ENCODE results near the gene ASPSCR1.

ASPSCR1 gene

DNA sequence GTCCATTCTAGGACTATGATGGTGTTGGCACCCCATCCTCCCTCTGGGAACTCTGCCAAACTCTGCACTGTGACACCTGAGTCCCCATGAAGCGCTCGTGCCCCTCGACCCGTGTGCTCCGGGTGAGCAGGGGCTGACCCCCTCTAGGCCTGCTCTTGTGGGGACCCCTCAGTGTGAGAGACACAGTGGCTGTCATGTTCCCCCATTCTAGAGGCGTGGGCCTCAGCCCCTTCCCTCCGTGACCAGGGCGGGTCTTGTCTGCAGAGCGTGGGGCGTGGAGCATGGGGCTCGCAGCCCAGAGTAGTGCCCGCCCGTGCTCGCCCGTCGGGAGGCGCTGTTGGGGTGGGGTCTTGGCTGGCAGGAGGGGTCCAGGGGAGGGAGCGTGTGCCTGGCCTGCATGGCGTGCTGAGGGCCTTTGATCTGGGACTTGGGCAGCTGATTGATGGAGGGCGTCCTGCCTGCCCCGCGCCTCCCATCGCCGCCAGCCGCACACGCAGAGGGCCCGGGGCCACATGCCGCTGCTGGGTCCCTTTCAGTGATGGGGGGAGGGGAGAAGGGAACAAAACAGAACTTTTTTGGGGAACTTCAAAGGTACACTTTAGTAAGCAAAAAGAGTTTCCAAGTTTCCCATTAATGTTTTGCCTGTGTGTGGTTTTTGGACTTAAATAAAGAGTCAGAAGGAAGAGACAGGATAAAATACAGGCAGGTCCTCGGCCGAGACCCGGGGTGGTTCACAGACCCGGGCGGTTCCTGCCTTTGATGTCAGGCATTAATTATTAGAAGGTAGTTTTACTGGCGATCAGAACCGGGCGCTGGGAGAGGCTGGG lies 22.8 kb downstream of the ASPSCR1 start:
- no peak for DNase-seq

DNA sequence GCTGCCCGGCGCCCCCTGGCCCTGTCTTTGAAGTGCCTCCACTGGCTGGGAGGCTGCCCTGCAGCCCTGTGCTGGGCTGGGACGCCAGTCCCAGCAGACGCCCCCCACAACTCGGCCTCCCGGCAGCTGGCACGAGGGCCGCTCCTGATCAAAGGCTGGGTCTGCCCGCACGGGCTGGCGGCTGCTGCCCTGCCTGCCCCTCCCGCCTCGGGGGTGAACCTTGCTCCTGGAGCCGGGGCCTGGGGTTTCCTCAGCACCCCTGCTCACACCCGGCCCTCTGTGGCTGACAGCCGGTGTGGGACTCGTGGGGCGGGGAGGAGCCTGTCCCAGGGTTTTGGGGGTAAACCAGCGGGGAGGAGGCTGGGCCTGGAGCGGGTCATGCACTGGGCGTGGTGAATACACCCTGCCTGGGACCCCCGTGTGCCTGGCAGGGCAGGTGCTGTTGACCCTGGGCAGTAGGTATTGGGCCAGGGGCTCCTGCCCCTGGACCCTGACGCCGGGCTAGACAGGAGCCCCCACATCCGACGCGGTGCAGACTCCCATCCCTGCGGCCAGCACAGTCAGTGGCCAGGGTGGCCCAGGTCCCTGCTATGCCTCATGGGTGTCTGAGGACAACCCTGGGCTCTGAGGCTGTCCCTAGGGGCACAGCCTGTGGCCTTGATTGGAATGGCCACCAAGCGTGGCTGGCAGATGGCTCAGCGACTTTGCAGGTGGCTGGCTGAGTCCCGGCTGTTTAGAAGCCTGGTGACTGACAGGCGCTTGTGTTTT lies 23.6 kb downstream of the ASPSCR1 start:
- DNase-seq: no peak

DNA sequence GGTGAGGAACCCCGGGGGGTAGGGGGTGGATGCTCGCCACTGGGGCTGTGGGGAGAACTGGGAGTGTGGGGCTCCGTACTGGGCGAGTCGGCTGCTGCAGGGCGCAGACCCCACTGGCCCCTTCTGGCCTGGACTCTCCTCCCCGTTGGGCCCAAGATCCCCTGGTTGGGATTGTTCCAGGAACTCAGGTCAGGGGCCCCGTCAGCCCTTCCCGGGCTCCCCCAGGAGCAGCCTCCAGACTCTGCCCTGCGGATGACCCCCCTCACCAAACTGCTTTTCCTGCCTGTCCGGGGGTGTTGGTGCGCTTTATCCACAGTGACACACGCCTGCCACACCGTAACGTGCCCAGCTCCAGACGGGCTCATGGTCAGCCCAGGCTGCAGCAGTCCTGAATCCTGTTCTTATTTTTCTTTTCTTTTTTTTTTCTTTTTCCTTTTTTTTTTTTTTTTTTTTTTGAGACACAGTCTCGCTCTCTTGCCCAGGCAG lies 24.2 kb downstream of the ASPSCR1 start:
- DNase-seq: no peak

DNA sequence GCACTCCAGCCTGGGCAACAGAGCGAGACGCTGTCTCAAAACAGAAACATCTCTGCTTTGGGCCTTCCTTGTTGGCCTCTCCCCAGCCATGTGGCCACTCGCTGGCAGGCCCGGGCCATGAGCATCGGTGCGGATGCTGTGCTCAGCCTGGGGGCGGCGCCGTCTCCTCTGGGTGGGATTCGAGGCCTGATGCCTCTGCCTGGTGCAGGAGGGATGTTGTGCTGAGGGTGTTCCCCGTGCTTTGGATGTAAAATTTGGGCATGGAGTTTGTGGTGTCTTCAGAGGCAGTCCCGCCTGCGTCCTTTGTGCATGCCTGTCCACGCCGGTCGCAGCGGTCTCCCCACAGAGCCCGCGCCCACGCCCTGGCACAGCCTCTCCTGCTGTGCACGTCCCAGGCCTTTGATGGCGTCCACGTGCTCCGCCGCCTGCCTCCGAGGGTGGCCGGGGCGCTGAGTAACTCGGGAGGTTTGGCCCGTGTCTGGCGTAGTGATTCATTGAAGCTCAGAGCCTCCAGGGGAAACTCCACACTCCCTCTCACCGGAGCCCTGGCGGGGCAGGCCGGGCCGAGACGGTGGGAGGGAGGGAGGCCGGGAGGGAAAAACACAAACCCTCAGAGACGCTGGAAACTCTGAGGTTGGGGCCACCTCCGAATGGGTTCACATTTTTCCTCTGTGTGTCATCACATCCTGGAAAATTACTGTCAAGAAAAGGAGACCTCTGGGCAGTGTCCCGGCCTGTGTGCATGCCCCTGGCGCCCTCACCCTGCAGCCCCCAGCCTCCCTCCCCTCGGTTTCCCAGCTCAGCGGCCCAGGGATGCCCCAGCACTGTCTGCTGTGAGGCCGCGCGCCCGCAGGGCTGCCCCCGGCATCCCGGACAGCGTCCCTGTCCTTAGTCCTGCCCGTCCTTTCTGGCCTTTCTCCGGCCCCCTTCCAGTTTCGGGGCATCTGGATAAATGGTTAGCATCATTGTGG lies 26.3 kb downstream of the ASPSCR1 start:
- DNase-seq: no peak

DNA sequence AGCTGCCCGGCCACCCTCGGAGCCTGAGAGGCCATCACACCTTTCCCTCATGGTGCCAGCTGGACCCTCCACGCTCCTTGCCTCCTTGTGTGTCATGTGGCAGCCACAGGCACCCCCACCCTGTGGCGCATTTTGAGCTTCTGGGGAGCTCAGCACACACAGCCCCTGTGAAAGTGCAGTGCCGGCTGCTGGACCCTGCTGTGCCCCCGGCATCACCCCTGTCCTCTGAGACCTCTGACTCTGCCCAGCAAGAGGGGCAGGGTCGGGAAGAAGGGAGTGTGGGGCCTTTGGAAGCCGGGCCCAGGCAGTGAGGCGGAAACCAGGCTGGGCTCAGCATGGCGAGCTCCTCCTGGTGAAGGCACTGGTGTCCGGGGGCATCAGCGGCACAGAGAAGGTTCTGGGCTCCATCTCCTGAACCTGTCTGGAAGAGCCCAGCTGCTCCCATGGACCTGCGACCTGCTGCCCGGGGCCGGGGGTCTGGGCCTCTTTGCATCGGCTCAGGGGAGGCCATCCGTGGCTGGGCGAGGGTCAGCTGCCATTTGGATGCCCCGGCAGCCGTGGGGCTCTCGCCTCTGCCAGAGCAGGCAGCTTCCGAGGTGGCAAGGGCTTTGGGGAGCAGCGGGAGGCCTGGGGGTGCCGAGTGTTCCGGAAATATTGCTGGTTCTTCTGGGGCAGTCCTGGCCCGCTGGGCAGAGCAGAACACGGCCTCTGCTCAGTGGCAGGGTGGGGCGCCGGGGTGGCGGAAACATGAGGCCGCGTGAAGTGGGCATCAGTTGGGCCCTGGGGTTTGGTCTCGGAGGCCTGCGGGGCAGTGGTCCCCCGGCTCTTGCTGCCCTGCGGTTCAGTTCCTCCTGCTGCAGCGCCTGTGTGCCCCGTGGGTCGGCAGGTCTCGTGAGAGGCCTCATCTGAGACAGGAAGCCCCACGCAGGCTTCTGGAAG lies 27.4 kb downstream of the ASPSCR1 start:
- DNase-seq: no peak

DNA sequence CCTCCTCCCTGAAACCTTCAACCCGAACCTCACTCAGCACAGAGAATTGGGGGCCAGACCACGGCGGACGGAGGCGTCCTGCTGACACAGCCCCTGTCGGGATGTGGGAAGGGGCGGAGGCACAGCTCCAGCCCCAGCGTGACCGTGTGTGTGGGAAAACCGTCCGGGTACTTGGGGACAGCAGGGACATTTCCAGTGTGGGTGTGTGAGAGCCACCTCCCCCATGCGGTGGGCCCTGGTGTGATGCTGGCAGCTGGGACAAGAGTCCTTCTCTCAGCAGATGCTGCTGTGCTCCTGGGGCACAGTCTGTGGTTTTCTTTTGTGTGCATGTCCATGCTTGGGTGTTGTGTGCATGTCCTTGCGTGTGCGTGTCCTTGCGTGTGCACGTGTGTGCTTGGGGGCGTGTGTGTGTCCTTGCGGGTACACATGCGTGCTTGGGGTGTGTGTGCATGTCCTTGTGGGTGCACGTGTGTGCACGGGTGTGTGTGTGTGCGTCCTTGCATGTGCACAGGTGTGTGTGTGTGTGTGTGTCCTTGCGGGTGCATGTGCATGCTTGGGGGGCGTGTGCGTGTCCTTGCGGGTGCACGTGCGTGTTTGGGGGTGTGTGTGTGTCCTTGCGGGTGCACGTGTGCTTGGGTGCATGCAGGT lies 28.4 kb downstream of the ASPSCR1 start:
- DNase-seq: no peak

DNA sequence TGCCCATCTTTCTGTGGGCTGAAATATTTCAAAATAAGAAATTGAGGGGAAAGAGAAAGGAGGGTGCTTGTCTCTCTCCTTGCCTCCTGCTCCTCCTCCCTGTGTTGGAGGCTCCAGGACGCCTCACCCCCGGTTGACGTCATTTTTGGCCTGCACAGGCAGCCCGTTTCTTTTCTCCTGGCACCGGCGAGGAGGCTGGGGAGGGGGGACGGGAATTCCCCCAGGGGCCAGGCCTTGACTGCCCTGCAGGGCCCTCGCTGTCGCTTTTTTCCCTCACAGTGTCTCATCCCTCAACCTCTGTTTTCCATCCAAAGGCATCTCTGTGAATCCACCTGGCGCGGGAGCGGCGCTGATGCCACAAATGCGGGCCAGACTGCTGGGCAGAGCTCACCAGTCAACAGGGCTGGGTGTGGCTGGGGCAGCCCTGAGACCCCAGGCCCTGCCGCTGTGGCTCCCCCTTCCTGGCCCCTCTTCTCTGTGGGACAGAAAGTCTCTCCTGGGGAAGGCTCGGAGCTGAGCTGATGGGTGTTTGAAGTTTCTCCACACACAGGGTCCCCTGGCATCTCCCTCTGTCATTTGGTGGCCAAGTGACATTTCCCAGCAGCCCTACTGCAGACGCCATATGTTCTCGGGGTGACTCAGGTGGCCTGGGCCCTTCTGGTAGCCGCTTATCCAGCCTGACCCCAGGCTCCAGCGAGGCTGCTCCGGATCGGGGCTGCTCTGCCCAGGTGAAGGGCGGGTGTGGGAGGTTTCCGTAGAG lies 29.2 kb downstream of the ASPSCR1 start:
- no peak for DNase-seq

DNA sequence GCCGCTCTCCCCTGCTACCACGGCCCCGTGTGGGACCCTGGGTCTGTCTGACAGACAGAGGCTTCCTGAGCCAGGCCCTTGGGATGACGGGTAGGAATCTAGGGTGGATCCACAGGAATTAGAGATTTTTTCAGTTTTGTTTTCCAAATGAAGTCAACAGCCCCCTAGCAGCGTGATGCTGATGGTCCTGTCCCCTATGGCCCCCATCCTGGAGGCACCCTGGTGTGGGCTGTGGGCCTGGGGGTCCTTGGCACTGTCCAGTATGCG lies 29.7 kb downstream of the ASPSCR1 start:
- DNase-seq: no peak

DNA sequence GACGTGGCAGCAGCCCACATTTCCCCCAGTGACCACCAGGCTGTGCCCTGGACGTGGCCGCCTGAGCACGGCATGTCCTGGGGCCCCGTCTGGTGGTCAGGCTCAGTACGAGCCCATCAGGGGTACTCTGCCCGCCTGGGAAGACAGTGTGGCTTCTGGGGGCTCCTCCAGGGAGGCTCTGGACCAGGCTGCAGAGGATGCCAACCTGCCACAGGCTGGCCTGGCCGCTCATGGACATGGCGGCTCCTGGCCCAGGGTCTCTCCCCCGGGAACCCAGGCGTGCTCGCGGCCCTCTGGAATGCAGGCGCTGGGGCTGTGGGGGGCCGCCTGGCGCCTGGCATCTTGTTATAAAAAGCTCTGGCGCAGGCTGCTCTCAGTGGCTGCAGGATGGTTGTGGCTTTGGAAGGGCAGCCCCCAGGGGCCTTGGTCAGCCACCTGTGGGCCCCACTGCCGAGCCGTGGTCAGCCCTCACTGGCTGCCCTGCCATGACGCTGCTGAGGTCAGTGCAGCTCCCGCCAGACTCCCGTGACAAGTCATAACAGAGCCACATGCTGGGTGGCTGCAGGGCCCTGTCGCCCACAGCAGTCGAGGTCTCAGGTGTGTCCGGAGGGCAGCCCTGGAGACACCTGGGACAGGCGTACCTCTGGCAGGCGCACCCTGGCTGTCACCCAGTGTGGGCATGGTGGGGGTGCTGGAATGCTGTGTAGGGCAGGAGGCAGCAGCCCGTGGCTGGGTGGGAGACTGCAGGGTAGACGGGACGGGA lies 30.2 kb downstream of the ASPSCR1 start:
- no peak for DNase-seq

DNA sequence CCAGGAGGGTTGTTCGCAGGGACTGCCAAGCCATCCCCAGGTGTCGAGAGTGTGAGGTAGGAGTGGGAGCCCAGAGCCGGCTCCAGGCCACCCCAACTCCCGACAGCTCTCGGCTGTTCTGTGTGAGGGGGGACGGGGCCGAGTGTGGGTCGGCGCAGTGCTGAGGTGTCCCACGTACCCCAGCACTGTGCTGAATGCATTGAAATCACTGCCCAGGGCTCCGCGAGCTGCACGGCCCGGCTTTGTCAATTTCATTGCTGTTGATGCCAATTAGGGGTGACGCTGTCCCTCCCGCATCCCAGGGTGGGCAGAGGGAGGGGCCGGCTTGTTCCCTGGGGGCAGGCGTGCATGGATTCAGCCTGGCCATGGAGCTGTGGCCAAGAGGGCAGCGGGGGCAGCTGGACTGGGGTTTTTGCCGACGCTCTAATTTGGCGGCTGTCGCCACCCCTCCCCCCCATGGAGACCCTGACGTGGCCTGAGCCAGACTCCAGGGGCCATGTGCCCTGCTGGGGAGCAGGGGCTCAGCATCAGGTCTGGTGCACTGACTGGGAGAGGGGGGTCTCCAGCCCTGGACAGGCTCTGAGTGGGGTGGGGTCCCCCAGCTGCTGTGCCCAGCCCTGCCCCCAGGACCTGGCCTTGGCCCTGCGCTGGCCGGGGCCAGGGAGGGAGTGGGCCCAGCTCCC lies 31.0 kb downstream of the ASPSCR1 start:
- DNase-seq: no peak

DNA sequence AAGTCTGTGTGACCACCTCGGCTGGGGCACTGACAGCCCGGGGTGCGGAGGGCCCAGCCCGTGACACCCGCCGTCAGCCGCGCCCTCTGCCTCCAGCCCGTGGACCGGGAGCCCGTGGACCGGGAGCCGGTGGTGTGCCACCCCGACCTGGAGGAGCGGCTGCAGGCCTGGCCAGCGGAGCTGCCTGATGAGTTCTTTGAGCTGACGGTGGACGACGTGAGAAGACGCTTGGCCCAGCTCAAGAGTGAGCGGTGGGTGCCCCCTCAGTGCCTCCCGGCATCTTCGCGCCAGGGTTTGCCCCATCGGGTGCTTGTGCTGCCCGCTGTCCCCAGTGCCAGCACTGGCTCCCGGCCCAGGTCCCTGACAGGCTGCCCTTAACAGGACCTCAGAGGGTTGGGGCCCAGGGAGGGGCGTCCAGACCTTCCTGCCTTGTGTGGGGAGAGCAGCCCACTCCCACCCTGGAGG lies 31.5 kb downstream of the ASPSCR1 start:
- DNase-seq: no peak

DNA sequence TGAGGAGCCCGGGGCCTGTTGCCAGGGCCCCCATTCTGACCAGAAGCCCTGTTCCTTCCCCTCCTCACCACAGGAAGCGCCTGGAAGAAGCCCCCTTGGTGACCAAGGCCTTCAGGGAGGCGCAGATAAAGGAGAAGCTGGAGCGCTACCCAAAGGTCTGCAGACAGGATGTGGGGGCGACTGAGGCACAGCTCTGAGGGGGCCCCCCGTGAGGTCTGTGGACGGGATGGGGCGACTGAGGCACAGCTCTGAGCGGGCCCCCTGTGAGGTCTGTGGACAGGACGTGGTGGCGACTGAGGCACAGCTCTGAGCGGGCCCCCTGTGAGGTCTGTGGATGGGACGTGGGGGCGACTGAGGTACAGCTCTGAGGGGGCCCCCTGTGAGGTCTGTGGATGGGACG lies 32.0 kb downstream of the ASPSCR1 start:
- no peak for DNase-seq

DNA sequence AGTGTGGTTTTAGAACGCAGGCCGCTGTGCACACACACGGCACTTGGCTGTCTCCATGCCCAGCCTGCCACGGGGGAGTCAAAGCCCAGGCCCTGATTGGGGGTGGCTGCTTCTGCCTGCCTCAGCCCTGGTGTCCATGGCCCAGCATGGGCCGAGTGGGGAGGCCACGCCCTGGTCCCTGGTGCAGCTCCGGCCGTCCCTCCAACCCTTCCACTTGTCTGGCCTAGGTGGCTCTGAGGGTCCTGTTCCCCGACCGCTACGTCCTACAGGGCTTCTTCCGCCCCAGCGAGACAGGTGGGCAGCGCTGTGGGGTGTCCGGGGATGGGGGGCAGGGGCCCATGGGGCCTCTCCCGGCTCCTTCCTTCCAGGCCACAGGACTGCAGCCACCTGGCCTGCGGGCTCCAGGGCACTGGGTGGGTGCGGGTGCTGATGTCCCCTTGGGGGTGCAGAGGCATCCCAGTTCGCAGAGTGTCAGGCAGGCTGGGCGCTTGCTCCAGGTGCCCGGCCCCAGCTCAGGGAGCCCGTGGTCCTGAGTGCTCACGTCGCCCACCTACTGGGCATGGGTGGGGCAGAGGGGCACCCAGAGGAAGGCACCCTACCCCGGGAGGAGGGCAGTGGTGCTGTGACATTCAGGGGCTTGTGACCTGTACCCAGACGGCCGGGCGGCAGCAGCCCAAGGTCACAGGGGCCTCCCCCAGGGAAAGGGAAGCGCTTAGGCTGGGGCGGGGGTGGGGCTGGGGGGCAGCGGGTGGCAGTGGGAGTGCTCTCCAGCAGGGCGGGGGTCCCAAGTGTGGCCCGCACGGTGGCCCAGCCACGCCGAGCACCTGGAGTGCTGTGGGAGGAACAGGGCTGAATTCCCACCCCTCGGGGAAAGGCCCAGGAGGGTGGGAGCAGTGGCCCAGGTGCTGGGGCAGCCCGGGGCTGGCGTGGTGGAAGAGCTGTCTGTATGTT lies 33.4 kb downstream of the ASPSCR1 start:
- no peak for DNase-seq

DNA sequence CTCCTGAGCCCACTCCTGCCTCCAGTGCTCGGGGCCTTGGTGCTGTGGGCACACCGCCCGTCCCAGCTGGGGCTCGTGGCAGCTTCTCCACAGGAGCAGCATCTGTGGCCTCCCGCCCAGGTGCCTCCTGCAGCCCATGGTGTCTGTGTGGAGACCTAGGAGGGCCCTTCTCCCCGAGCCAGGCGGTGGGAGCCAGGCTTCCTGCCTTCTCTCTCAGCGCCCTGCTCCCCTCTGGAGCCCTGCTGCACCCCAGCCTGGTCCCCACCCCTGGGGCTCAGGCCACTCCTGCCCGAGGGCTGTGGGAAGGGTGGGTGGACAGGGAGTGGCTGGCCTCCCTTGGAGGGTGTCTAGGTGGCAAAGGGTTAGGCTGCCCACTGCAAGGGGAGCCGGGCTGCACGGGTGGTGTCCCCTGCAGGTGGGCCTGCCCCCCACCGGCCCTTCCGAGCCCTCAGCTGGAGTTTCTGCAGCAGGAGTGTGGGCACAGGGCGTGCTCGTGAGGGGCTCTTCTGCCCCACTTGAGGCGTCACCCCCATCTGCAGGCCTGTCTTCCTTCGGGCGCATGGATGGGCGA lies 34.3 kb downstream of the ASPSCR1 start:
- no peak for DNase-seq

DNA sequence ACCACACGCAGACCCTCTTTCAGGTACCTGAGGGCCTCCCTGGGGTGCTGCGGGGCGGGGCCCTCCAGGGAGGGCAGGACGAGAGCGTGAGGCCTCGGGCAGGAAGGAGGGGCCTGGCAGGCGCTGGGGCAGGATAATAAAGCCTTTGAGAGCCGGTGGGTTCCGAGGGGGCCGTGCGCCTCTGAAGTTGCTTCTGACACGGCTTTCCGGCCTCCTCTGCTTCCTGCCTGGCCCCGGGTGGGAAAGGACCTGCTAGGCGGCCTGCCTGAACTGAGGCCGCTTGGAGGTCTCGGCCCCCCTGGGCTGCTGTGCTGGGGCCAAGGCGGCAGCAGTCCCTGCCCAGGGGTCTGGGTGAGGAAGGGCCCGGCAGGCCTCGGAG lies 34.8 kb downstream of the ASPSCR1 start:
- no peak for DNase-seq

DNA sequence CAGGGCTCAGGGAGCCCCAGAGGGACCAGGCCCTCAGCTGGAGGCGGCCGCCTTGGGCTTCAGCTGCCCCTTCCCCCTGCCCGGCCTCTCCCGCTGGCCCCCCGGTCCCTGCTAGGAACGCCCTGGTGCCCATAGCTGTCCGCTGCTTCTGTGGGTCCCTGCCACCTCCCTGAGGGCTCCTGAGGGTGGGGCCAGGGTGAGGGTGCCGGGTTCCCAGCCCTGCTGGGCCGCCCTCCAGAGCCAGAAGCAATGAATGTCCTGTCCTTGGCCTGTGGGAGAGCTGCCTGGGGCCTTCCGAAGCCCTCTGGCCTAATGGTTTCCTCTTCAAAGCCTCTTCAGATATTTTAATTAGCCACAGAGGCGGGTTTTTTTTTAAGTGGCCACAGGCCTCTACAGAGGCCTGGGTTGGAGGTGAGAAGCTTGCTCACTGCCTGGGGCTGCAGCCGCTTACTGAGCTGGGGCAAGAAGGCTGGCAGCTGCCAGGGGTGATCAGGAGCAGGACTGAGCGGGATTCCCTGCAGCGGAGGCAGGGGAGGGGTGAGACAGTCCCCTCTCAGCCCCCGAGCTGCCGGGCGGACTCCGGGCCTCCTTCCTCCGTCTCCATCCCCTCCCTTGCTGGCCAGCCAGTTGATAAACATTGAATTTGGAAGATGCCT lies 35.3 kb downstream of the ASPSCR1 start:
- DNase-seq: no peak

DNA sequence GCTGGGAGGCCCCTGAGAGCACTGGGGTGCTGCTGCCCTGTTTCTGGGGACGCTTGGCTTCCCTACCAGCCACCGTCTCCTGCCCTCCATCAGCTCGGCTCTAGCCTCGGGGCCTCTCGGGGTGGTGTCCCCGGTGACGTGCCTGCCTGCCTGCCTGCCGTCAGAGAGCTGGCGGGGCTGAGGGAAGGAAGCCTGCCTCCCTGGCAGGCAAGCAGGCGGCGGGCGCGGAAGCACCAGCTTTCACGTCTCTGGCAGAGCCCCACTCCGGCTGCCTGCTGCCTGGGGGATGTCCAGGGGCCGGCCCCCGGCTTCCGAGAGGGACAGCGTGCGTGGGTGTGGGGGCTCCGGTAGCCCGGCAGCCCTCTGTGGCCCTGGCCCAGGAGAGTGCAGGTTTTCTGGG lies 35.9 kb downstream of the ASPSCR1 start:
- no peak for DNase-seq

All from stimulated activated naive CD4-positive, alpha-beta T cell (primary cell).